Measurements from ENCODE around the gene PNCK. TPM values are rescaled to one million over a fixed set of nuclear protein-coding genes. Genes with fewer than 3 reads are reported as not detected.

Gene PNCK
- total RNA-seq, 1 experiment from 2014 or later, result 26.8 TPM

DNA sequence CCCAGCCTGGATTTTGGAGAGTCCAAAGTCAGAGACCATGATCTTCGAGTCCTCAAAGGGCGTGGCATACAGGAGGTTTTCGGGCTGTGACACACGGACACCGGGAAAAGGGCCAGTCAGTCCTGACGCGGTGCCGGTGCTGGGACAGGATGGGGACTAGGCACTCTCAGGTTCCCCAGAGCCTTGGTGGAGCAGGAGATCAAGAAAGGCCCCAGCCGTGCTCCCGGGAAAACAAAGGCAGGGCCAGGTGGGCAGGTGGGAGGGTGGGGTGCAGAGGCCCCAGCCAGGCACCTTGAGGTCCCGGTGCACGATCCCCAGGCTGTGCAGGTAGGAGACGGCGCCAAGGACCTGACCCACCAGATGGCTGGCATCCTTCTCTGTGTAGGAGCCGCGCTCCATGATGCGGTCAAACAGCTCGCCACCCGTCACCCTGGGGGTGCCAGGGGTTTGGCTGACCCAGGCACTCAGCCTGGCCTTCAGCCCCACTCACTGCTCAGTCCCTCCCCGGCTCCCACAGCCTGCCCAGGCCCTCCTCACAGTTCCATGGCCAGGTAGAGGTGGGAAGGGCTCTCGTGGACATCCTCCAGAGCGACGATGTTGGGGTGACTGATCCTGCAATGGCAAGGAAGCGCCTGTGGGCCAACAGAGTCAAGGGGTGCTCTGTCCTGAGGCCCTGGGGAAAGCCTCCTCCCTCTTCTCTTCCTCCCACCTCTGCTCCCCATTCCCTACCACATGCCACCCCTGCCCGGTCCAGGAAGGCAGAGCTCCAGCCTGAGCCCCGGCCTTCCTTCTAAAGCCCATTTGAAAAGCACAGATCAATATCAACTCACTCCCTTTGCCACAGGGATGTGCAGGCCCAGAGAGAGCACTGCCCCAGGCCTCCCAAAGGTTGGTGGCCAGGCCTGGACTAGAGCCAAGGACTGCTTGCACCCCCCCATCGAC lies 1.8 kb downstream of the PNCK start:
- H2BK12ac ChIP-seq (ENCODE audit: insufficient read length, low read depth, low read length), result no peak overlapping the region
- TF ChIP-seq, protein P1, sequence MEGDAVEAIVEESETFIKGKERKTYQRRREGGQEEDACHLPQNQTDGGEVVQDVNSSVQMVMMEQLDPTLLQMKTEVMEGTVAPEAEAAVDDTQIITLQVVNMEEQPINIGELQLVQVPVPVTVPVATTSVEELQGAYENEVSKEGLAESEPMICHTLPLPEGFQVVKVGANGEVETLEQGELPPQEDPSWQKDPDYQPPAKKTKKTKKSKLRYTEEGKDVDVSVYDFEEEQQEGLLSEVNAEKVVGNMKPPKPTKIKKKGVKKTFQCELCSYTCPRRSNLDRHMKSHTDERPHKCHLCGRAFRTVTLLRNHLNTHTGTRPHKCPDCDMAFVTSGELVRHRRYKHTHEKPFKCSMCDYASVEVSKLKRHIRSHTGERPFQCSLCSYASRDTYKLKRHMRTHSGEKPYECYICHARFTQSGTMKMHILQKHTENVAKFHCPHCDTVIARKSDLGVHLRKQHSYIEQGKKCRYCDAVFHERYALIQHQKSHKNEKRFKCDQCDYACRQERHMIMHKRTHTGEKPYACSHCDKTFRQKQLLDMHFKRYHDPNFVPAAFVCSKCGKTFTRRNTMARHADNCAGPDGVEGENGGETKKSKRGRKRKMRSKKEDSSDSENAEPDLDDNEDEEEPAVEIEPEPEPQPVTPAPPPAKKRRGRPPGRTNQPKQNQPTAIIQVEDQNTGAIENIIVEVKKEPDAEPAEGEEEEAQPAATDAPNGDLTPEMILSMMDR (conservative IDR thresholded peaks at IDR 0.05), result no peak
- no peaks in the 10 kb centered on the region for H3K79me1 ChIP-seq (ENCODE audit: insufficient read depth, low read depth, low read length, poor library complexity, severe bottlenecking)
- Mint-ChIP-seq H3K4me1 (peaks cover 14 to 28% of the 10 kb centered on the region in 2 experiments), H3K27me3 (ENCODE audit: low read depth) (peaks cover 27% of the 10 kb centered on the region), H3K27ac (no peak overlapping the region; a peak in 1 of 7 replicates), H3K4me3 (no peak overlapping the region; a peak in 1 of 5 replicates), H3K36me3 (ENCODE audit: insufficient read depth in 1 of 3, low read depth in 3 of 3) (peaks cover 2 to 17% (median 10%) of the 10 kb centered on the region in 3 experiments; a peak in 6 of 7 replicates), H3K9me3 (peaks cover 60 to 74% of the 10 kb centered on the region in 2 experiments)
- H3K4me1 ChIP-seq (ENCODE audit: insufficient read depth, low read length), result no peaks in the 10 kb centered on the region
- H2BK15ac ChIP-seq (ENCODE audit: low read depth, low read length), result no peak overlapping the region
- no peaks in the 10 kb centered on the region for H3K79me2 ChIP-seq (ENCODE audit: insufficient read depth, low read length)
- H4K91ac ChIP-seq (ENCODE audit: insufficient read length, low read depth, low read length), result no peak overlapping the region
- H2BK120ac ChIP-seq (ENCODE audit: low read depth, low read length, poor library complexity, severe bottlenecking), result no peak overlapping the region
- H3K4ac ChIP-seq (ENCODE audit: low read depth, low read length), result no peak overlapping the region
- no peak overlapping the region for H3K4me2 ChIP-seq (ENCODE audit: insufficient read depth, insufficient read length, low read length)
- no peak overlapping the region for H3T11ph ChIP-seq (ENCODE audit: low read length)
- H3K9ac ChIP-seq (ENCODE audit: extremely low read depth, insufficient read length, low read length), result no peak overlapping the region
- H4K8ac ChIP-seq (replicated peaks; ENCODE audit: insufficient read length, low read depth, low read length), result no peak overlapping the region
- H2AK5ac ChIP-seq (ENCODE audit: insufficient read length, low read length), result no peak overlapping the region
- no peak overlapping the region for H3K14ac ChIP-seq (ENCODE audit: insufficient read depth, low read length)
- H3K27me3 ChIP-seq (ENCODE audit: insufficient read depth, low read length), result no peaks in the 10 kb centered on the region; the same call in 1 of the 2 replicates
- H3K56ac ChIP-seq (ENCODE audit: insufficient read length, low read depth, low read length), result no peak overlapping the region
- no peak overlapping the region for H3K18ac ChIP-seq (ENCODE audit: insufficient read length, low read depth, low read length)
- no peak overlapping the region for H2BK5ac ChIP-seq (ENCODE audit: insufficient read length, low read length)
- peaks cover 7% of the 10 kb centered on the region for H3K9me3 ChIP-seq (ENCODE audit: control insufficient read depth, low read depth, low read length)
- H3K27ac ChIP-seq (ENCODE audit: insufficient read length, low read depth, low read length), result no peak overlapping the region
- H2BK20ac ChIP-seq (ENCODE audit: low read depth, low read length, poor library complexity, severe bottlenecking), result no peak overlapping the region
- no peak for DNase-seq
- no peak overlapping the region for H3K23ac ChIP-seq (ENCODE audit: insufficient read length, low read depth, low read length)
- H4K5ac ChIP-seq (ENCODE audit: insufficient read length, low read depth, low read length), result no peak overlapping the region
- H3K23me2 ChIP-seq (ENCODE audit: insufficient read length, low read depth, low read length, poor library complexity, severe bottlenecking), result no peaks in the 10 kb centered on the region
- no peaks in the 10 kb centered on the region for H4K20me1 ChIP-seq (ENCODE audit: control insufficient read depth, insufficient read depth, insufficient read length)
- WGBS (ENCODE audit: extremely low coverage, insufficient read length, low lambda C conversion rate), result no CpG with 5 or more reads among the region's 27 CpGs
- no peak overlapping the region for H2AFZ ChIP-seq (ENCODE audit: low read length)
